Upper lobe of right lung (tissue), 1 donor: Measurements from ENCODE around the gene DTNB. TPM values are rescaled to one million over a fixed set of nuclear protein-coding genes. Genes with fewer than 3 reads are reported as not detected.
"Not testable (repeated sequence)": the region's sequence is repeated elsewhere in the genome, so short reads cannot be mapped to it uniquely, and the experiment has no call there.

Source experiments
- ATAC-seq: fragments of 200-7000 bp; cut with Tn5 transposase; one replicate; pipeline ENCODE4 v1.9.1; 2020; ENCODE audit warnings: mild to moderate bottlenecking, moderate library complexity
- DNase-seq: peaks from one replicate; pipeline ENCODE4 v3.0.0-alpha.2; 2020
- H3K27ac ChIP-seq: fragments of 200-600 bp; one replicate; pipeline ENCODE4 v1.8.0; 2022
- H3K27me3 ChIP-seq: fragments of 200-600 bp; one replicate; pipeline ENCODE4 v1.8.0; 2022; ENCODE audit warnings: mild to moderate bottlenecking
- H3K36me3 ChIP-seq: fragments of 200-600 bp; one replicate; pipeline ENCODE4 v1.8.0; 2022
- H3K4me1 ChIP-seq: fragments of 200-600 bp; one replicate; pipeline ENCODE4 v1.8.0; 2022
- H3K4me3 ChIP-seq: fragments of 200-600 bp; one replicate; pipeline ENCODE4 v1.8.0; 2022; ENCODE audit warnings: mild to moderate bottlenecking
- H3K9me3 ChIP-seq: fragments of 200-600 bp; one replicate; pipeline ENCODE4 v1.8.0; 2022
- intact Hi-C: fragments of 100-400 bp; cut with DNase I; formaldehyde crosslinking; loops from one replicate; pipeline ENCODE4 v1.11.0; 2022
- total RNA-seq: library from RNA; stranded (reverse); fragmentation: NEBNext Ultra II Directional; extraction: Animal tissue kit (Norgen Biotek cat#: 25700); gene quantifications from one replicate; pipeline ENCODE4 v1.2.1, GENCODE V29; 2021
- TF ChIP-seq, protein P1 (sequence below): fragments of 200-600 bp; IDR thresholded peaks from one replicate; pipeline ENCODE4 v1.8.0; 2022; ENCODE audit warnings: antibody characterized with exemption
- donor health status: DM: no; HTN: yes; CAD: no; lungs with severe emphysema.

The DTNB gene
- total RNA-seq, 1 donor from 2014 or later, result 18.1 TPM

DNA sequence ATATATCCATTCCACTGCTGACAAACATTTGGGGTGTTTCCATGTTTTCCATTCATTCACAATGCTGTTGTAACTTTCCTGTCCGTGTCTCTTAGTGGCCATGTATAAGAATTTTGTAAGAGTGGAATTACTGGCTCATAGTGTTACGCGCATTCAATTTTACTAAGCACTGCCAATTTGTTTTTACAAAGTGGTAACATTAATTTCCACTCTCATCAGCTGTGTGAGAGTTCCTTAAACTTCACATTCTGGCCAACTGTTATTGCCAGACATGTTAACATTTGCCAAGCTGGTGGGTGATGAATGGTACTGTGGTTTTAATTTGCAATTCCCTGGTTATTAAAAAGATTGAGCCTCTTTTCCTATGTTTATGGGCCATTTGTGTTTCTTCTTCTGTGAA, 134.2 kb downstream of the DTNB start:
- H3K4me3 ChIP-seq, result no peak overlapping the region
- ATAC-seq (no peak), DNase-seq (no peak)
- TF ChIP-seq, protein P1, sequence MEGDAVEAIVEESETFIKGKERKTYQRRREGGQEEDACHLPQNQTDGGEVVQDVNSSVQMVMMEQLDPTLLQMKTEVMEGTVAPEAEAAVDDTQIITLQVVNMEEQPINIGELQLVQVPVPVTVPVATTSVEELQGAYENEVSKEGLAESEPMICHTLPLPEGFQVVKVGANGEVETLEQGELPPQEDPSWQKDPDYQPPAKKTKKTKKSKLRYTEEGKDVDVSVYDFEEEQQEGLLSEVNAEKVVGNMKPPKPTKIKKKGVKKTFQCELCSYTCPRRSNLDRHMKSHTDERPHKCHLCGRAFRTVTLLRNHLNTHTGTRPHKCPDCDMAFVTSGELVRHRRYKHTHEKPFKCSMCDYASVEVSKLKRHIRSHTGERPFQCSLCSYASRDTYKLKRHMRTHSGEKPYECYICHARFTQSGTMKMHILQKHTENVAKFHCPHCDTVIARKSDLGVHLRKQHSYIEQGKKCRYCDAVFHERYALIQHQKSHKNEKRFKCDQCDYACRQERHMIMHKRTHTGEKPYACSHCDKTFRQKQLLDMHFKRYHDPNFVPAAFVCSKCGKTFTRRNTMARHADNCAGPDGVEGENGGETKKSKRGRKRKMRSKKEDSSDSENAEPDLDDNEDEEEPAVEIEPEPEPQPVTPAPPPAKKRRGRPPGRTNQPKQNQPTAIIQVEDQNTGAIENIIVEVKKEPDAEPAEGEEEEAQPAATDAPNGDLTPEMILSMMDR, result no peak
- intact Hi-C loops, result no loop called here
- no peaks in the 10 kb centered on the region for H3K9me3 ChIP-seq
- no peaks in the 10 kb centered on the region for H3K4me1 ChIP-seq
- H3K27me3 ChIP-seq, result no peaks in the 10 kb centered on the region
- no peak overlapping the region for H3K27ac ChIP-seq
- no peaks in the 10 kb centered on the region for H3K36me3 ChIP-seq

DNA sequence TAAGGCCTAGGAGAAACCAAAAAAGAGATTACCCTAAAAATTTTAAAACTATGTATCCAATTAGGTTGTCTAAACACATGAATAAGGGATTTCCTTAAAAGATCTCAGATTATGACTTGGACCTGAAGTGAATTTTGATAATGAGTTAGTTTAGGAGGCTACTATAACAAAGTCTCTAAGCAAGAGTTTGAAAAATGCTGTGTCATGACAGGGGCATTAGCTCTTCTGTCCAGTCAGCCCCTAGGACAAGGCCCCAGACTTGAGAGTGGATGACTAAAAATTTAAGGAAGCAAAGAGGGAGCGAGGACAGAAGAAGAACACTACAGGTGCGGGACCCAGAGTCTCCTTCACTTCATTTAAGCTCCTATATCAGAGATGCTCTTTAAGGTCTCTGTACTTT, 135.9 kb downstream of the DTNB start:
- DNase-seq (no peak), ATAC-seq (no peak)
- Histone ChIP-seq H3K4me1 (no peaks in the 10 kb centered on the region), H3K27ac (no peak overlapping the region), H3K36me3 (no peaks in the 10 kb centered on the region), H3K27me3 (no peaks in the 10 kb centered on the region), H3K9me3 (no peaks in the 10 kb centered on the region), H3K4me3 (no peak overlapping the region)
- TF ChIP-seq, protein P1, result no peak
- intact Hi-C loops, result no loop called here

DNA sequence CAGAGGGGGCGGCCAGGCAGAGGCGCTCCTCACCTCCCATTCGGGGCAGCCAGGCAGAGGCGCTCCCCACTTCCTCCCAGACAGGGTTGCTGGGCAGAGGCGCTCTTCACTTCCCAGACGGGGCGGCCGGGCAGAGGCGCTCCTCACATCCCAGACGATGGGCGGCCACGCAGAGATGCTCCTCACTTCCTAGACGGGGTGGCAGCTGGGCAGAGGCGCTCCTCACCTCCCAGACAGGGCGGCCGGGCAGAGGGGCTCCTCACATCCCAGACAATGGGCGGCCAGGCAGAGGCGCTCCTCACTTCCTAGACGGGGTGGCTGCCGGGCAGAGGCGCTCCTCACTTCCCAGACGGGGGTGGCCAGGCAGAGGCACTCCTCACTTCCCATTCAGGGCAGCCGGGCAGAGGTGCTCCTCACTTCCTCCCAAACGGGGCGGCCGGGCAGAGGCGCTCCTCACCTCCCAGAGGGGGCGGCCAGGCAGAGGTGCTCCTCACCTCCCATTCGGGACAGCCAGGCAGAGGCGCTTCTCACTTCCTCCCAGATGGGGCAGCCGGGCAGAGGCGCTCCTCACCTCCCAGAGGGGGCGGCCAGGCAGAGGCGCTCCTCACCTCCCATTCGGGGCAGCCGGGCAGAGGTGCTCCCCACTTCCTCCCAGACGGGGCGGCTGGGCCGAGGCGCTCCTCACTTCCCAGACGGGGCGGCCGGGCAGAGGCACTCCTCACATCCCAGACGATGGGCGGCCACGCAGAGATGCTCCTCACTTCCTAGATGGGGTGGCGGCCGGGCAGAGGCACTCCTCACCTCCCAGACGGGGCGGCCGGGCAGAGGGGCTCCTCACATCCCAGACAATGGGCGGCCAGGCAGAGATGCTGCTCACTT, 137.7 kb downstream of the DTNB start:
- H3K27ac ChIP-seq, H3K4me3 ChIP-seq, intact Hi-C loops, H3K4me1 ChIP-seq, ATAC-seq, H3K27me3 ChIP-seq, DNase-seq, H3K36me3 ChIP-seq, H3K9me3 ChIP-seq: not testable (repeated sequence)

DNA sequence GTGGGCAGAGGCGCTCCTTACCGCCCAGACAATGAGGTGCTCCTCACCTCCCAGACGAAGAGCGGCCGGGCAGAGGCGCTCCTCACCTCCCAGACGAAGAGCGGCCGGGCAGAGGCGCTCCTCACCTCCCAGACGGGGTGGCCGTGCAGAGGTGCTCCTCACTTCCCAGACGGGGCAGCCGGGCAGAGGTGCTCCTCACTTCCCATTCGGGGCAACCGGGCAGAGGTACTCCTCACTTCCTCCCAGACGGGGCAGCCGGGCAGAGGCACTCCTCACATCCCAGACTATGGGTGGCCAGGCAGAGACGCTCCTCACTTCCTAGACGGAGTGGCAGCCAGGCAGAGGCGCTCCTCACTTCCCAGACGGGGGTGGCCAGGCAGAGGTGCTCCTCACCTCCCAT, 138.4 kb downstream of the DTNB start:
- H3K9me3 ChIP-seq, DNase-seq, intact Hi-C loops, H3K4me3 ChIP-seq, H3K27ac ChIP-seq, H3K27me3 ChIP-seq, H3K4me1 ChIP-seq, ATAC-seq, H3K36me3 ChIP-seq: not testable (repeated sequence)

DNA sequence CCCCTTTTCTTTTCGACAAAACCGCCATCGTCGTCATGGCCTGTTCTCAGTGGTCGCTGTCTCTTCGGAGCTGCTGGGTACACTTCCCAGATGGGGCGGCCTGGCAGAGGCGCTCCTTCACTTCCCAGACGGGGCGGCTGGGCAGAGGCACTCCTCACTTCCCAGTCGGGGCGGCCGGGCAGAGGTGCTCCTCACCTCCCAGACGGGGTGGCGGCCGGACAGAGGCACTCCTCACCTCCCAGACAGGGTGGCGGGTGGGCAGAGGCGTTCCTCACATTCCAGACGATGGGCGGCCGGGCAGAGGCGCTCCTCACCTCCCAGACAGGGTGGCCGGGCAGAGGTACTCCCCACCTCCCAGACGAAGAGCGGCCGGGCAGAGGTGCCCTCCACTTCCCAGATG, 138.9 kb downstream of the DTNB start:
- TF ChIP-seq, protein P1, result no peak
- intact Hi-C loops, result no loop called here
- Histone ChIP-seq H3K27ac (no peak overlapping the region), H3K27me3 (no peaks in the 10 kb centered on the region), H3K9me3 (no peaks in the 10 kb centered on the region), H3K4me1 (no peaks in the 10 kb centered on the region), H3K36me3 (no peaks in the 10 kb centered on the region), H3K4me3 (no peak overlapping the region)
- DNase-seq, result no peak
- no peak for ATAC-seq

DNA sequence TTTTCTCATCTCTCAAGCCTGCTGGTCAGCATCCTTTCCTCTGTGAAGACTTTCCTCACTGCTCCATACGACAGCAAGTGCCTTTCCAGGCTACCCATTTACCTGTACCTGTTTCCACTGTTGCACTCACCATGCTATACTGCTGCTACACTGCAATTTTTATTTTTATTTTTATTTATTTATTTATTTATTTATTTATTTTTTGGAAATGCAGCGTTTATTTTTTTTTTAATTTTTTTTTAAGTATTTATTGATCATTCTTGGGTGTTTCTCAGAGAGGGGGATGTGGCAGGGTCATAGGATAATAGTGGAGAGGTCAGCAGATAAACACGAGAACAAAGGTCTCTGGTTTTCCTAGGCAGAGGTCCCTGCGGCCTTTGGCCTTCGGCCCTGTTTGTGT, 139.6 kb downstream of the DTNB start:
- intact Hi-C loops, DNase-seq, H3K27ac ChIP-seq, ATAC-seq, H3K9me3 ChIP-seq, H3K4me1 ChIP-seq, H3K4me3 ChIP-seq, H3K36me3 ChIP-seq, H3K27me3 ChIP-seq: not testable (repeated sequence)

DNA sequence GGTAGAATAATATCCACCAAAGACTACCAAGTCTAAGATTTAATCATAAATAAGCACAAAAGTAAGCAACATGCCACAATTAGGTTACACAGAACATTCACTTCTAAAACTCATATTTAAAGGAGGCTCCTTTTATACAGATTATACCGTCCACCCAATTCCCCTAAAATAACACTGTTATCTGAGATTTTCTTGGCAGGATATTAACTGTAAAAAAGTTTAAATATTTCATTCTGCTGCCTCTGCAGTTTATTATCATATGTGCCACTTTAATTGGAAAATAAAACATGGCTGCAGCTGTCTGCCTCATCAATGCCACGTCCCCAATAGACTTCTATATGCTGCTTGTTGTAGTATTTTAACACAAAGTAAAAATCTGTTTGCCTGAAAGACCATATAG, 140.9 kb downstream of the DTNB start:
- Histone ChIP-seq H3K36me3 (no peaks in the 10 kb centered on the region), H3K27me3 (no peaks in the 10 kb centered on the region), H3K4me3 (no peak overlapping the region), H3K27ac (no peak overlapping the region), H3K4me1 (no peaks in the 10 kb centered on the region), H3K9me3 (no peaks in the 10 kb centered on the region)
- no peak for DNase-seq
- intact Hi-C loops, result no loop called here
- no peak for ATAC-seq
- TF ChIP-seq, protein P1, result no peak
